HFF-Myc (cell line): ENCODE data around the gene UVSSA.
"Not testable (repeated sequence)": the region's sequence is repeated elsewhere in the genome, so short reads cannot be mapped to it uniquely, and the experiment has no call there.

ENCODE experiments used
- DNase-seq: peaks from one replicate; pipeline ENCODE4 v3.0.0-alpha.2; 2011; ENCODE audit warnings: low read depth; ENCODE audit errors: extremely low read depth
- H3K4me3 ChIP-seq: replicated peaks from 2 replicates; pipeline ENCODE4 v1.5.1; 2011; ENCODE audit warnings: low read depth, mild to moderate bottlenecking, control low read depth, low read length
- TF ChIP-seq, protein P1 (sequence below): IDR thresholded peaks from 2 replicates; pipeline ENCODE4 v1.5.1; 2012; ENCODE audit warnings: mild to moderate bottlenecking, low read depth, low read length, control low read depth; ENCODE audit errors: missing control alignments

Gene UVSSA

GRCh38 chr4:1385373-1386340, 38.6 kb downstream of the UVSSA start:
- TF ChIP-seq, protein P1, sequence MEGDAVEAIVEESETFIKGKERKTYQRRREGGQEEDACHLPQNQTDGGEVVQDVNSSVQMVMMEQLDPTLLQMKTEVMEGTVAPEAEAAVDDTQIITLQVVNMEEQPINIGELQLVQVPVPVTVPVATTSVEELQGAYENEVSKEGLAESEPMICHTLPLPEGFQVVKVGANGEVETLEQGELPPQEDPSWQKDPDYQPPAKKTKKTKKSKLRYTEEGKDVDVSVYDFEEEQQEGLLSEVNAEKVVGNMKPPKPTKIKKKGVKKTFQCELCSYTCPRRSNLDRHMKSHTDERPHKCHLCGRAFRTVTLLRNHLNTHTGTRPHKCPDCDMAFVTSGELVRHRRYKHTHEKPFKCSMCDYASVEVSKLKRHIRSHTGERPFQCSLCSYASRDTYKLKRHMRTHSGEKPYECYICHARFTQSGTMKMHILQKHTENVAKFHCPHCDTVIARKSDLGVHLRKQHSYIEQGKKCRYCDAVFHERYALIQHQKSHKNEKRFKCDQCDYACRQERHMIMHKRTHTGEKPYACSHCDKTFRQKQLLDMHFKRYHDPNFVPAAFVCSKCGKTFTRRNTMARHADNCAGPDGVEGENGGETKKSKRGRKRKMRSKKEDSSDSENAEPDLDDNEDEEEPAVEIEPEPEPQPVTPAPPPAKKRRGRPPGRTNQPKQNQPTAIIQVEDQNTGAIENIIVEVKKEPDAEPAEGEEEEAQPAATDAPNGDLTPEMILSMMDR, result no peak
- no peak for DNase-seq
- no peak overlapping the region for H3K4me3 ChIP-seq

- DNase-seq, H3K4me3 ChIP-seq: not testable (repeated sequence)
Measured at GRCh38 chr4:1393363-1393762, 46.4 kb downstream of the UVSSA start.

GRCh38 chr4:1393866-1394265, 46.9 kb downstream of the UVSSA start:
- no peak for DNase-seq
- no peak overlapping the region for H3K4me3 ChIP-seq
- TF ChIP-seq, protein P1, result no peak

- DNase-seq, H3K4me3 ChIP-seq: not testable (repeated sequence)
Measured at GRCh38 chr4:1394554-1395388, 47.8 kb downstream of the UVSSA start.

- not testable (repeated sequence) for H3K4me3 ChIP-seq, DNase-seq
Measured at GRCh38 chr4:1395389-1395820, 48.4 kb downstream of the UVSSA start.

DNA sequence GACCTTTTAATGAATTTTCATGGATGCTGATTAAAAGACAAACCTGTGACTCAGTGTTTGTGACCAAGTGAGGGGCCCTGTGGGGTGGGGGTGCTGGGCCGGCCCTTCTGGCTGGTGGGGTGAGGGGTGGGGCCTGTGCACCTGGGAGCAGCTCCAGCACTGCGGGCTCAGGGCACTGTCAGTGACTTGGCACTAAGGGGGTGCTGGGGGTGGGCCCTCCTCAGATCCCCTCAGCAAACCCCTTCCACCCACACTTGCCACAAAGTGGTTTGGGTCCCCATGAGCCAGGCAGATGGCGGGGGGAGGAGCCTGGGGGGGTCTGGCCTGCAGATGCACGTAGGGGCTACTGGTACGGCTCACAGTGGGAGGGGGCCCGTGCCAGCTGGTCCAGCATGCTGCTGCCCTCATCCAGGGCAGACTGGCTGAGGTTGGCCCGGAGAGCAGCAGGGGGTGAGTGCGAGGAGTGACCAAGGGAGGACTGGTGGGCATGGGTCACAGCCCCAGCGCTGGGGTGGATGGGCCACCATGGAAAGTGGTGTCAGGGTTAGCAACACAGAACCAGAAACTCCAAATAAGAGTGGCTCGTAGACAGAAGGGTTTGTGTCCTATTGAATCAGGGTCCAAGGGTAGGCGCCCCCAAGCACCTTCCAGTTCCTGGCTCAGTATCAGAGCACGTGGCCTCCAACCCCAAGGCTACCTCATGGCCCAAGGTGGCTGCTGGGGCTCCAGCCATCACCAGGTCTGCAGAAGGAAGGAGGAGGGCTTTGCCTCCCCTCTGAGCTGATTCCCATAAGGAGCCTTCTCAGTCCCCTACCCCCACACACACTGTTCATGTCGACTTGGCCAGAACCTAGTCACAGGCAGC, 49.2 kb downstream of the UVSSA start:
- TF ChIP-seq, protein P1, result no peak
- no peak for DNase-seq
- no peak overlapping the region for H3K4me3 ChIP-seq

- DNase-seq, result no peak
- TF ChIP-seq, protein P1, result no peak
- no peak overlapping the region for H3K4me3 ChIP-seq
Measured at GRCh38 chr4:1396806-1397455, 49.9 kb downstream of the UVSSA start.
